GM12875 (cell line): ENCODE data around the gene MTHFSD.

Source experiments
- H3K4me3 ChIP-seq: one replicate; pipeline ENCODE4 v1.5.1; 2011; ENCODE audit warnings: low read depth, low read length, control low read depth
- CTCF ChIP-seq: IDR thresholded peaks from 2 replicates; pipeline ENCODE4 v1.5.1; 2011; ENCODE audit warnings: low read depth, mild to moderate bottlenecking, control low read depth, inconsistent platforms, low read length, moderate library complexity, borderline replicate concordance; ENCODE audit not compliant: insufficient read depth

The MTHFSD gene

GRCh38 chr16:86504315-86505184, 50.5 kb downstream of the MTHFSD start:
- H3K4me3 ChIP-seq: no peak overlapping the region
- TF ChIP-seq CTCF: no peak

DNA sequence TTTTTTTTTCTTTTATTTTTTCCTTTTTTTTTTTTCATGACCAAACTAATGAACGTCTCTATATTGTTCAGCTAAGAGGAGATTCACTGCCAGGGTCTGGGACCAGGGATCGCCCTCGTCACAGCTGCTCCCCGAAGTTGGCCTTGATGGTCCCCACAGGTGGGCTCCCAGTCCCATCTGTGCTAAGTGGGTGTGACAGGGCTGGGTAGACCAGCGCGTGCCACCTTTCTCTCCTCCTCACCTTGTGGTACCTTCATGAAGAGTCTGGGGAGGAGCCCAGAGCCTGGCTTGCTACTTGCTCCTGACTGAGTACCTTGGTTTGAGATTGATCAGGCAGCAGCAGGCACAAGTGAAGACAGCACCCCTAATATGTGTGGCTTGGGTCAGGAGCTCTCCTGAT, 51.2 kb downstream of the MTHFSD start:
- no peak for TF ChIP-seq CTCF
- no peak overlapping the region for H3K4me3 ChIP-seq

DNA sequence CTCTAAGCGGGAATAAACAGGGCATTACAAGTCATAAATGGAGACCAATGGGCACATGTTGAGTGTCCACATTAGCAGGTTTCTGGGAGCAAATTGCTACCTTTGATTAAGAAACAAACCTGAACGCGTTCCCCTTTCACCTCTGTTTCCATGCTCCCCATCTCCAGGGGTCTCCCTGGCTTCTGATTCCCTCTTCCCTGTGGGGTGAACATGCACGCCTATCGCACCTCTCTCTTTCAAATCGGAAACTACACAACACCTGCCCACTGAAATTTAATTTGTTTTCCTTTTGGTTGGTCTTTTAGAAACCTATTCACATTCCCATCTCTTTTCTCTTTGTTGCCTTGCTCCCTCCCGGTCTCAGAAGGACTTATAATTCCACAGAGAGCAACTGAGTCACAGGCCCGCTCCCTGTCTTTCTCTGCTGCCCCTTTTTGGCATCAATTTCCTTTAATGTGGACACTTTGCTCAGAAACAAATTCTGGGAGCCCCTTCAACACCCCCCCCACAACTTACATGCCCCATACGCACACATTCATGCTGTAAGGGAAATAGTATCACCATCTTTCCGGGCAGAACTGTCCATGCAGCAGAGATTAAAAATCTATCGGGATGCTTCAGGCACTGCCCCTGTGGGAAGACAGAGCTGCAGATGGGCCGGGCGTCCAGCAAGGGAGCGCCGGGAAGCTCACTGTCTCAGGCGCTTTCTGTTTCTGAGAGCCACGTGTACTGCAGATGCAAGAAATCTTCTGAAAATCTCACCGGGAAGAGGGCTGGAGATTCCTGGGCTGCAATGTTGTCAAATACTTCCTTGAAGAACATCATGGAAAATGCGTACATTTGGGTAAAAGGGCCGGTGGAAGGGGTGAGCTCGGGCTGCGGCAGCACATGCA, 51.9 kb downstream of the MTHFSD start:
- H3K4me3 ChIP-seq: no peak overlapping the region
- no peak for TF ChIP-seq CTCF

DNA sequence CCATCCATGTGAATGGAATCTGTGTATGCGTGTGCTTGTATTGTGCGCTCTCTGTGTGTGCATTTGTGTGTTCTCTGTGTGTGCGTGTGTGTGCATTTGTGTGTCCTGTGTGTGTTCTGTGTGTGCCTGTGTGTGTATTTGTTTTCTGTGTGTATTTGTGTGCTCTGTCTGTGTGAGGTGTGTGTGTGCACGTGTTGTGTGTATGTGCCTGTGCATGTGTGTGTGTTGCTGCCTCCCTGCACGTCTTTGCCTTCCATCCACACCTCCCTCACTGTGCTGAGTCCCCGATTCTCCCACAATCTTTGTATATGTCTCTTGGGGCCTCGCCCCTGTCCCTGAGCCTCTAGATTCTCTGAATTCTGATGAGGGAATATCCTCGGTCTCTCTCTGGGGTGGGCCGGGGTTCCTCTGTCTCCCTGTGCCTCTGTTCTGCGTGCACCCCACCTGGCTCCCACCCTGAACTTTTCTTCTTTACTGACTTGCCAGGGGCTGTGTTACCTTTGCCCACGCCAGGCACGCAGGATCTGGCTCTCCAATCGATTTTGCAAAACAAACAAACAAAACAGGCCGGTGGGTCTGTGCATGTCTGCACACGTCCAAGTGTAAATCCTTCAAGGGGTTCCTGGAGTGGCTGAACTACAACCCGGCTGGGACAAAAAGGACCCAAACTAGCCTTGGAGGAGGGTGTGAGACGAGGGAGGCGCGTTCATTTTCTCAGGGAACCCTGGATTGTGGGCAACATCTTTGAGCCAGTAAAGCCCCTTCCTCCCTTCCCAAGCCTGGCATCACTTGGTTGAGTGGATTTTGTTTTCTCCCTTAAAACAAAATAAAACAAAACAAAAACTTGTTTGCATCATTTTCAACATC, 52.8 kb downstream of the MTHFSD start:
- no peak overlapping the region for H3K4me3 ChIP-seq
- TF ChIP-seq CTCF: no peak

GRCh38 chr16:86500708-86501510, 54.1 kb downstream of the MTHFSD start:
- no peak overlapping the region for H3K4me3 ChIP-seq
- TF ChIP-seq CTCF: no peak
